WTC11 (cell line): ENCODE data around the gene SETD4. TPM values are rescaled to one million over a fixed set of nuclear protein-coding genes. Genes with fewer than 3 reads are reported as not detected.

Experiments
- ATAC-seq: fragments of 200-7000 bp; cut with Tn5 transposase; 2 replicates; pipeline ENCODE4 v1.10.0; 2021; ENCODE audit warnings: mild to moderate bottlenecking, moderate library complexity
- CTCF ChIA-PET: fragments of 300-600 bp; sonication (Branson Sonifier 250); formaldehyde crosslinking; loops from one replicate; lab custom pipeline; 2021; ENCODE audit warnings: antibody characterized with exemption; lab: Charles Lee
- POLR2A ChIA-PET: fragments of 350-600 bp; sonication (Branson Sonifier 250); formaldehyde crosslinking; loops from one replicate; lab custom pipeline; 2021; ENCODE audit warnings: antibody characterized with exemption; lab: Charles Lee
- DNase-seq: peaks from one replicate; pipeline ENCODE4 v3.0.0; 2021; ENCODE audit warnings: low spot score
- H3K27ac Mint-ChIP-seq: 2 replicates; pipeline ENCODE4 v1.8.0; 2021; ENCODE audit warnings: mixed read lengths
- H3K27me3 Mint-ChIP-seq: 2 replicates; pipeline ENCODE4 v1.8.0; 2021; ENCODE audit warnings: low read depth, mild to moderate bottlenecking, moderate library complexity, mixed read lengths
- H3K36me3 Mint-ChIP-seq: 2 replicates; pipeline ENCODE4 v1.8.0; 2021; ENCODE audit warnings: mixed read lengths
- H3K4me1 Mint-ChIP-seq: 2 replicates; pipeline ENCODE4 v1.8.0; 2022; ENCODE audit warnings: mixed read lengths
- H3K4me3 Mint-ChIP-seq: 2 replicates; pipeline ENCODE4 v1.8.0; 2021; ENCODE audit warnings: mild to moderate bottlenecking, moderate library complexity, mixed read lengths
- H3K9me3 Mint-ChIP-seq: 2 replicates; pipeline ENCODE4 v1.8.0; 2021; ENCODE audit warnings: mixed read lengths
- AFF4 ChIP-seq: sonication (generic); formaldehyde crosslinking; IDR thresholded peaks from 2 replicates; pipeline ENCODE4 v1.8.1; 2023; ENCODE audit warnings: mild to moderate bottlenecking, missing genetic modification reagents, borderline replicate concordance
- EMX1 ChIP-seq: fragments of 250-450 bp; sonication (Bioruptor Pico); IDR thresholded peaks from 2 replicates; pipeline ENCODE4 v1.8.0; 2021; ENCODE audit warnings: mild to moderate bottlenecking
- FOXK1 ChIP-seq: sonication (generic); formaldehyde crosslinking; IDR thresholded peaks from 2 replicates; pipeline ENCODE4 v1.8.0; 2022; ENCODE audit warnings: mild to moderate bottlenecking, moderate library complexity, missing genetic modification reagents
- FOXP1 ChIP-seq: sonication (generic); formaldehyde crosslinking; IDR thresholded peaks from 2 replicates; pipeline ENCODE4 v1.8.0; 2022; ENCODE audit warnings: missing genetic modification reagents, mild to moderate bottlenecking, moderate library complexity, borderline replicate concordance
- IRF1 ChIP-seq: sonication (generic); formaldehyde crosslinking; IDR thresholded peaks from 2 replicates; pipeline ENCODE4 v1.8.0; 2023; ENCODE audit warnings: missing genetic modification reagents
- IRF2 ChIP-seq: sonication (generic); formaldehyde crosslinking; IDR thresholded peaks from 2 replicates; pipeline ENCODE4 v1.8.0; 2022; ENCODE audit warnings: low read depth, missing genetic modification reagents, borderline replicate concordance
- MLX ChIP-seq: sonication (generic); formaldehyde crosslinking; IDR thresholded peaks from 2 replicates; pipeline ENCODE4 v1.8.1; 2023; ENCODE audit warnings: mild to moderate bottlenecking, missing genetic modification reagents, moderate library complexity
- MYBL2 ChIP-seq: sonication (generic); formaldehyde crosslinking; IDR thresholded peaks from 2 replicates; pipeline ENCODE4 v1.8.1; 2023; ENCODE audit warnings: mild to moderate bottlenecking, moderate library complexity, missing genetic modification reagents
- NR1H2 ChIP-seq: sonication (generic); formaldehyde crosslinking; IDR thresholded peaks from 2 replicates; pipeline ENCODE4 v1.9.0; 2021; ENCODE audit warnings: mild to moderate bottlenecking, moderate library complexity, missing genetic modification reagents
- NR3C1 ChIP-seq: sonication (generic); formaldehyde crosslinking; conservative IDR thresholded peaks from 2 replicates; pipeline ENCODE4 v1.8.1; 2023; ENCODE audit warnings: low read depth, mild to moderate bottlenecking, missing genetic modification reagents
- OVOL2 ChIP-seq: fragments of 250-450 bp; sonication (Bioruptor Pico); IDR thresholded peaks from 2 replicates; pipeline ENCODE4 v1.9.0; 2021; ENCODE audit warnings: mild to moderate bottlenecking, borderline replicate concordance
- PRDM15 ChIP-seq: sonication (generic); formaldehyde crosslinking; IDR thresholded peaks from 2 replicates; pipeline ENCODE4 v1.8.0; 2022; ENCODE audit warnings: missing genetic modification reagents
- STAT6 ChIP-seq: sonication (generic); formaldehyde crosslinking; conservative IDR thresholded peaks from 2 replicates; pipeline ENCODE4 v1.8.1; 2023; ENCODE audit warnings: mild to moderate bottlenecking, low read depth, missing genetic modification reagents, moderate library complexity
- TEAD4 ChIP-seq: sonication (generic); formaldehyde crosslinking; IDR thresholded peaks from 2 replicates; pipeline ENCODE4 v1.8.0; 2022; ENCODE audit warnings: mild to moderate bottlenecking, missing genetic modification reagents
- USF2 ChIP-seq: sonication (generic); formaldehyde crosslinking; IDR thresholded peaks from 2 replicates; pipeline ENCODE4 v1.8.1; 2023; ENCODE audit warnings: mild to moderate bottlenecking, missing genetic modification reagents, moderate library complexity
- ZNF396 ChIP-seq: fragments of 250-450 bp; sonication (Bioruptor Pico); IDR thresholded peaks from 2 replicates; pipeline ENCODE4 v1.8.0; 2021; ENCODE audit warnings: mild to moderate bottlenecking, moderate library complexity, borderline replicate concordance
- ZNF416 ChIP-seq: fragments of 250-450 bp; sonication (Bioruptor Pico); IDR thresholded peaks from 2 replicates; pipeline ENCODE4 v1.9.0; 2021; ENCODE audit warnings: mild to moderate bottlenecking, inconsistent platforms
- total RNA-seq: library from RNA; stranded (reverse); gene quantifications from 3 replicates; pipeline ENCODE4 v1.2.3, GENCODE V29; 2021
- TF ChIP-seq, protein P1 (sequence below): fragments of 250-450 bp; sonication (Bioruptor Pico); IDR thresholded peaks from 2 replicates; pipeline ENCODE4 v1.8.0; 2021; ENCODE audit warnings: mild to moderate bottlenecking
- TF ChIP-seq, protein P2 (sequence below): sonication (generic); formaldehyde crosslinking; IDR thresholded peaks from 2 replicates; pipeline ENCODE4 v1.8.0; 2022; ENCODE audit warnings: mild to moderate bottlenecking, missing genetic modification reagents
- TF ChIP-seq, protein P3 (sequence below): sonication (generic); formaldehyde crosslinking; conservative IDR thresholded peaks from 2 replicates; pipeline ENCODE4 v1.8.1; 2022; ENCODE audit warnings: mild to moderate bottlenecking, missing genetic modification reagents

The SETD4 gene
- total RNA-seq, 1 experiment from 2014 or later: 64.8 TPM

- peaks cover 57% of the 10 kb centered on the region for H3K36me3 Mint-ChIP-seq
- no peak for TF ChIP-seq IRF1 (CRISPR knock-in tag)
- no peak for TF ChIP-seq FOXK1
- TF ChIP-seq STAT6 (CRISPR knock-in tag): no peak
- TF ChIP-seq TEAD4: no peak
- no peak for TF ChIP-seq MLX (CRISPR knock-in tag)
- TF ChIP-seq USF2 (CRISPR knock-in tag): no peak; the same call in 1 of the 2 replicates
- no peak for TF ChIP-seq NR1H2 (CRISPR knock-in tag)
- TF ChIP-seq PRDM15: peak; percentile 64; the same call in 1 of the 2 replicates
- TF ChIP-seq, protein P1, sequence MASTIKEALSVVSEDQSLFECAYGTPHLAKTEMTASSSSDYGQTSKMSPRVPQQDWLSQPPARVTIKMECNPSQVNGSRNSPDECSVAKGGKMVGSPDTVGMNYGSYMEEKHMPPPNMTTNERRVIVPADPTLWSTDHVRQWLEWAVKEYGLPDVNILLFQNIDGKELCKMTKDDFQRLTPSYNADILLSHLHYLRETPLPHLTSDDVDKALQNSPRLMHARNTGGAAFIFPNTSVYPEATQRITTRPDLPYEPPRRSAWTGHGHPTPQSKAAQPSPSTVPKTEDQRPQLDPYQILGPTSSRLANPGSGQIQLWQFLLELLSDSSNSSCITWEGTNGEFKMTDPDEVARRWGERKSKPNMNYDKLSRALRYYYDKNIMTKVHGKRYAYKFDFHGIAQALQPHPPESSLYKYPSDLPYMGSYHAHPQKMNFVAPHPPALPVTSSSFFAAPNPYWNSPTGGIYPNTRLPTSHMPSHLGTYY (CRISPR knock-in tag): no peak
- TF ChIP-seq OVOL2 (CRISPR knock-in tag): no peak
- no peak for TF ChIP-seq NR3C1 (CRISPR knock-in tag)
- TF ChIP-seq ZNF396 (CRISPR knock-in tag): no peak
- no peak for TF ChIP-seq EMX1 (CRISPR knock-in tag)
- peak; percentile 91 for TF ChIP-seq MYBL2 (CRISPR knock-in tag)
- TF ChIP-seq, protein P2, sequence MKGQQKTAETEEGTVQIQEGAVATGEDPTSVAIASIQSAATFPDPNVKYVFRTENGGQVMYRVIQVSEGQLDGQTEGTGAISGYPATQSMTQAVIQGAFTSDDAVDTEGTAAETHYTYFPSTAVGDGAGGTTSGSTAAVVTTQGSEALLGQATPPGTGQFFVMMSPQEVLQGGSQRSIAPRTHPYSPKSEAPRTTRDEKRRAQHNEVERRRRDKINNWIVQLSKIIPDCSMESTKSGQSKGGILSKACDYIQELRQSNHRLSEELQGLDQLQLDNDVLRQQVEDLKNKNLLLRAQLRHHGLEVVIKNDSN: 0 out of 2 replicates have a peak, but pooled peaks have one; percentile 5
- TF ChIP-seq, protein P3, sequence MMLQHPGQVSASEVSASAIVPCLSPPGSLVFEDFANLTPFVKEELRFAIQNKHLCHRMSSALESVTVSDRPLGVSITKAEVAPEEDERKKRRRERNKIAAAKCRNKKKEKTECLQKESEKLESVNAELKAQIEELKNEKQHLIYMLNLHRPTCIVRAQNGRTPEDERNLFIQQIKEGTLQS (CRISPR knock-in tag): no peak
- TF ChIP-seq IRF2 (CRISPR knock-in tag): no peak
- TF ChIP-seq ZNF416: no peak
- no peak; the same call in 1 of the 2 replicates for TF ChIP-seq AFF4 (CRISPR knock-in tag)
- TF ChIP-seq FOXP1: no peak
These were observed 44.3 kb upstream of the SETD4 start for GRCh38 chr21:36104317-36105300.

More at GRCh38 chr21:36104317-36105300, 44.3 kb upstream of the SETD4 start:
- ATAC-seq (peak; percentile 79), DNase-seq (peak; percentile 88)
- H3K4me3 Mint-ChIP-seq: peak overlapping the region; percentile 92
- peaks cover 21% of the 10 kb centered on the region for H3K9me3 Mint-ChIP-seq
- CTCF ChIA-PET: interaction anchor here (0.5 to 2.2 kb wide), 25 partner anchors 8 to 253 kb away, joined by 3 to 35 read pairs (median 4); partner anchors contain the start of genes CBR1 and SETD4
- POLR2A ChIA-PET: interaction anchor here (0.5 to 1.3 kb wide), 4 partner anchors 34 to 217 kb away, joined by 3 to 9 read pairs (median 4); partner anchors contain the start of gene SETD4
- no peaks in the 10 kb centered on the region for H3K27me3 Mint-ChIP-seq
- H3K27ac Mint-ChIP-seq: peak overlapping the region; percentile 95
- peaks cover 84% of the 10 kb centered on the region for H3K4me1 Mint-ChIP-seq
